Vagina (tissue), 2 donors: ENCODE data around the gene SGPP2.

ENCODE experiments used
- POLR2A ChIP-seq, 2 donors: fragments of 450-650 bp; IDR thresholded peaks; one replicate each; pipeline ENCODE4 v1.6.1; 2017; ENCODE audit warnings: antibody characterized with exemption in 2 of 2, mild to moderate bottlenecking in 2 of 2, moderate library complexity in 2 of 2
- TF ChIP-seq, protein P1 (sequence below), 3 experiments: fragments of 450-650 bp in 2 of 3; fragments of 200-600 bp in 1 of 3; sonication (generic) in 1 of 3; IDR thresholded peaks; one replicate each; pipeline ENCODE4 v1.5.1; 2017 to 2019; ENCODE audit warnings: antibody characterized with exemption in 3 of 3, mild to moderate bottlenecking in 2 of 3, moderate library complexity in 2 of 3

DNA sequence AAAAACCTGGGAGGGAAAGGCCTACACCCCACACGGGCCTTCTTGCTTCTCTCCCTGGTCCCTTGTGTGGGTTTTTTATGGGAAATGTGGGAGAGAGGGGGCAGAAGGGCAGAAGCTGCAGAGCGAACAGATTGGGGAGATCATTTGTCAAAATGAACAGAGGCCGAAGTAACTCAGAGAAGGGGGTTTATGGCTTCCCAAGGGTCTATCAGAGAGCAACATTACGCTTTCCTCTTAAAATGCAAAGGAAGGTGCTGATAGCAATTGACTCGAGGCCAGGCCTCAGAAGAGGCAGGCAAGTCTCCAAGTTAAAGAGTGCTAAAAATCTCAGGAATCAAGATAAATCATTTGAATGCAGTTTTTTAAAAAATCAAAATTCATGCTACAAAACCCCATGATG, 101.5 kb downstream of the SGPP2 start:
- no peak for TF ChIP-seq POLR2A (IDR thresholded peaks at IDR 0.05)
- TF ChIP-seq, protein P1, sequence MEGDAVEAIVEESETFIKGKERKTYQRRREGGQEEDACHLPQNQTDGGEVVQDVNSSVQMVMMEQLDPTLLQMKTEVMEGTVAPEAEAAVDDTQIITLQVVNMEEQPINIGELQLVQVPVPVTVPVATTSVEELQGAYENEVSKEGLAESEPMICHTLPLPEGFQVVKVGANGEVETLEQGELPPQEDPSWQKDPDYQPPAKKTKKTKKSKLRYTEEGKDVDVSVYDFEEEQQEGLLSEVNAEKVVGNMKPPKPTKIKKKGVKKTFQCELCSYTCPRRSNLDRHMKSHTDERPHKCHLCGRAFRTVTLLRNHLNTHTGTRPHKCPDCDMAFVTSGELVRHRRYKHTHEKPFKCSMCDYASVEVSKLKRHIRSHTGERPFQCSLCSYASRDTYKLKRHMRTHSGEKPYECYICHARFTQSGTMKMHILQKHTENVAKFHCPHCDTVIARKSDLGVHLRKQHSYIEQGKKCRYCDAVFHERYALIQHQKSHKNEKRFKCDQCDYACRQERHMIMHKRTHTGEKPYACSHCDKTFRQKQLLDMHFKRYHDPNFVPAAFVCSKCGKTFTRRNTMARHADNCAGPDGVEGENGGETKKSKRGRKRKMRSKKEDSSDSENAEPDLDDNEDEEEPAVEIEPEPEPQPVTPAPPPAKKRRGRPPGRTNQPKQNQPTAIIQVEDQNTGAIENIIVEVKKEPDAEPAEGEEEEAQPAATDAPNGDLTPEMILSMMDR (IDR thresholded peaks at IDR 0.05) = no peak
